H1 (cell line): ENCODE data around the gene CSN1S1. TPM values are rescaled to one million over a fixed set of nuclear protein-coding genes. Genes with fewer than 3 reads are reported as not detected.

Source experiments
- CTCF ChIA-PET: fragments of 300-600 bp; sonication (Branson Sonifier 250); formaldehyde crosslinking; loops from one replicate; lab custom pipeline; 2021; ENCODE audit not compliant: partially characterized antibody; lab: Charles Lee
- POLR2A ChIA-PET: fragments of 300-600 bp; sonication (Branson Sonifier 250); formaldehyde crosslinking; loops from one replicate; lab custom pipeline; 2021; ENCODE audit warnings: inconsistent platforms; ENCODE audit not compliant: partially characterized antibody; lab: Charles Lee
- DNase-seq, 2 experiments: peaks; one replicate each; pipeline versions ENCODE4 v3.0.0 to v3.0.0-alpha.2; 2010 to 2022; ENCODE audit warnings: low spot score in 2 of 2, low read depth in 1 of 2, mixed read lengths in 1 of 2
- FAIRE-seq: peaks from 2 replicates; lab custom pipeline; 2011; peaks lifted over from hg19 to GRCh38; lab: Jason Lieb, UNC
- H2AFZ ChIP-seq: 2 replicates; pipeline ENCODE4 v1.8.1; 2012; ENCODE audit warnings: low read length, inconsistent platforms
- H2AK5ac ChIP-seq: 2 replicates; pipeline ENCODE4 v1.6.1; 2013; ENCODE audit warnings: low read depth, low read length
- H2BK120ac ChIP-seq: replicated peaks from 2 replicates; pipeline ENCODE3; 2013; ENCODE audit warnings: low read depth, low read length, inconsistent platforms
- H2BK12ac ChIP-seq: 2 replicates; pipeline ENCODE4 v1.6.1; 2013; ENCODE audit warnings: low read depth, low read length
- H2BK15ac ChIP-seq: 2 replicates; pipeline ENCODE4 v1.6.1; 2013; ENCODE audit warnings: low read length
- H2BK20ac ChIP-seq: 2 replicates; pipeline ENCODE4 v1.6.1; 2013; ENCODE audit warnings: low read length
- H2BK5ac ChIP-seq: 2 replicates; pipeline ENCODE4 v1.6.1; 2013; ENCODE audit warnings: low read depth, low read length
- H3K14ac ChIP-seq: 2 replicates; pipeline ENCODE4 v1.6.1; 2013; ENCODE audit warnings: inconsistent platforms; ENCODE audit not compliant: insufficient read length
- H3K18ac ChIP-seq: 2 replicates; pipeline ENCODE4 v1.6.1; 2013; ENCODE audit warnings: low read length; ENCODE audit errors: extremely low read depth
- H3K23ac ChIP-seq: 2 replicates; pipeline ENCODE4 v1.6.1; 2013; ENCODE audit warnings: inconsistent platforms; ENCODE audit not compliant: insufficient read length
- H3K23me2 ChIP-seq: 2 replicates; pipeline ENCODE4 v1.6.1; 2013; ENCODE audit warnings: low read depth, low read length
- H3K27ac ChIP-seq: 2 replicates; pipeline ENCODE4 v1.6.1; 2011; ENCODE audit warnings: low read depth, low read length, inconsistent platforms
- H3K27me3 ChIP-seq, 4 experiments: replicated peaks in 1 of 4; 1 replicate in 1 of 4; 2 replicates in 3 of 4; pipeline versions ENCODE4 v1.6.1 to v1.8.1; 2011 to 2013; ENCODE audit warnings: low read length in 3 of 4, mild to moderate bottlenecking in 3 of 4, inconsistent platforms in 2 of 4, mixed read lengths in 2 of 4, moderate library complexity in 1 of 4; ENCODE audit not compliant: control insufficient read depth in 3 of 4, insufficient read depth in 3 of 4; ENCODE audit errors: extremely low read depth in 1 of 4
- H3K36me3 ChIP-seq, 4 experiments: 2 replicates each; pipeline versions ENCODE4 v1.6.1 to v1.8.1; 2011 to 2013; ENCODE audit warnings: mild to moderate bottlenecking in 4 of 4, low read length in 3 of 4, moderate library complexity in 2 of 4, control low read depth in 1 of 4, inconsistent platforms in 1 of 4; ENCODE audit not compliant: insufficient read depth in 4 of 4, control insufficient read depth in 2 of 4
- H3K4ac ChIP-seq: replicated peaks from 2 replicates; pipeline ENCODE3; 2013; ENCODE audit warnings: low read length, low read depth, mixed read lengths, inconsistent platforms; ENCODE audit not compliant: insufficient read length
- H3K4me1 ChIP-seq, 4 experiments: replicated peaks in 1 of 4; 1 replicate in 1 of 4; 2 replicates in 3 of 4; pipeline versions ENCODE4 v1.6.1 to v1.8.1; 2011 to 2013; ENCODE audit warnings: low read length in 3 of 4, inconsistent platforms in 2 of 4, mixed read lengths in 1 of 4; ENCODE audit not compliant: insufficient read depth in 4 of 4, control insufficient read depth in 3 of 4
- H3K4me2 ChIP-seq, 2 experiments: 2 replicates each; pipeline versions ENCODE4 v1.6.1 to v1.8.1; 2011 to 2013; ENCODE audit warnings: low read depth in 2 of 2, low read length in 2 of 2, control low read depth in 1 of 2, inconsistent platforms in 1 of 2, mild to moderate bottlenecking in 1 of 2; ENCODE audit not compliant: insufficient read depth in 1 of 2
- H3K4me3 ChIP-seq, 4 experiments: fragments of 200-600, 300-600 bp in 1 of 4; sonication (generic), shearing (Covaris generic), sonication (Bioruptor Twin) in 1 of 4; 2 replicates each; pipeline versions ENCODE4 v1.5.1 to v1.8.1; 2011 to 2016; ENCODE audit warnings: low read length in 4 of 4, low read depth in 3 of 4, control low read depth in 2 of 4, inconsistent platforms in 2 of 4, mild to moderate bottlenecking in 2 of 4, mixed read lengths in 1 of 4, moderate library complexity in 1 of 4; ENCODE audit not compliant: insufficient read depth in 2 of 4; ENCODE audit errors: extremely low read depth in 1 of 4
- H3K56ac ChIP-seq: replicated peaks from 2 replicates; pipeline ENCODE3; 2013; ENCODE audit warnings: low read depth, mild to moderate bottlenecking, mixed read lengths, low read length, inconsistent platforms; ENCODE audit not compliant: insufficient read length
- H3K79me1 ChIP-seq: 2 replicates; pipeline ENCODE4 v1.6.1; 2013; ENCODE audit warnings: low read depth, low read length, control low read depth
- H3K79me2 ChIP-seq, 2 experiments: 2 replicates each; pipeline versions ENCODE4 v1.6.1 to v1.8.1; 2012 to 2013; ENCODE audit warnings: low read length in 2 of 2, mild to moderate bottlenecking in 2 of 2, inconsistent platforms in 1 of 2; ENCODE audit not compliant: insufficient read depth in 2 of 2, control insufficient read depth in 1 of 2
- H3K9ac ChIP-seq, 4 experiments: replicated peaks in 1 of 4; 1 replicate in 1 of 4; 2 replicates in 3 of 4; pipeline versions ENCODE4 v1.6.1 to v1.8.1; 2011 to 2013; ENCODE audit warnings: low read depth in 3 of 4, low read length in 3 of 4, control low read depth in 2 of 4, mild to moderate bottlenecking in 2 of 4, moderate library complexity in 2 of 4, inconsistent platforms in 1 of 4; ENCODE audit errors: extremely low read depth in 1 of 4
- H3K9me3 ChIP-seq, 2 experiments: 2 replicates each; pipeline versions ENCODE4 v1.6.1 to v1.8.1; 2012 to 2013; ENCODE audit warnings: mild to moderate bottlenecking in 2 of 2, moderate library complexity in 2 of 2, control low read depth in 1 of 2, inconsistent platforms in 1 of 2, low read depth in 1 of 2, low read length in 1 of 2, mixed read lengths in 1 of 2; ENCODE audit not compliant: insufficient read depth in 2 of 2
- H4K20me1 ChIP-seq, 2 experiments: replicated peaks in 1 of 2; 2 replicates each; pipeline versions ENCODE3 to v1.8.1; 2011 to 2013; ENCODE audit warnings: inconsistent platforms in 2 of 2, low read length in 2 of 2, mild to moderate bottlenecking in 1 of 2; ENCODE audit not compliant: insufficient read depth in 2 of 2, control insufficient read depth in 1 of 2
- H4K5ac ChIP-seq: 2 replicates; pipeline ENCODE4 v1.6.1; 2013; ENCODE audit warnings: low read length, low read depth, mixed read lengths, inconsistent platforms; ENCODE audit not compliant: insufficient read length
- H4K8ac ChIP-seq: 2 replicates; pipeline ENCODE4 v1.8.0; 2013; ENCODE audit warnings: mild to moderate bottlenecking, moderate library complexity, low read length, inconsistent platforms; ENCODE audit not compliant: insufficient read depth; ENCODE audit errors: extremely low read depth
- H4K91ac ChIP-seq: replicated peaks from 2 replicates; pipeline ENCODE3; 2013; ENCODE audit warnings: low read length, mixed read lengths, inconsistent platforms; ENCODE audit not compliant: insufficient read length
- CEBPB ChIP-seq: IDR thresholded peaks from 2 replicates; pipeline ENCODE4 v1.6.1; 2012; ENCODE audit warnings: low read depth, low read length
- CHD2 ChIP-seq: IDR thresholded peaks from 2 replicates; pipeline ENCODE4 v1.6.1; 2012; ENCODE audit warnings: low read length, improper control_type of control experiment
- CREB1 ChIP-seq: IDR thresholded peaks from 2 replicates; pipeline ENCODE4 v1.6.1; 2012; ENCODE audit warnings: inconsistent platforms
- GTF2F1 ChIP-seq: IDR thresholded peaks from 2 replicates; pipeline ENCODE4 v1.6.1; 2012; ENCODE audit warnings: low read depth, low read length, improper control_type of control experiment, borderline replicate concordance
- HDAC2 ChIP-seq, 2 experiments: fragments of 300-600 bp in 1 of 2; sonication (generic) in 1 of 2; IDR thresholded peaks; 2 replicates each; pipeline ENCODE4 v1.6.1; 2011 to 2012; ENCODE audit warnings: low read depth in 2 of 2, low read length in 2 of 2, mild to moderate bottlenecking in 2 of 2, moderate library complexity in 2 of 2, borderline replicate concordance in 1 of 2, inconsistent platforms in 1 of 2
- HDAC6 ChIP-seq: IDR thresholded peaks from one replicate; pipeline ENCODE4 v1.7.1; 2012; ENCODE audit warnings: low read depth, mild to moderate bottlenecking, inconsistent platforms, low read length, moderate library complexity
- RNF2 ChIP-seq: fragments of 200-900, 300-1000 bp; sonication (generic); IDR thresholded peaks from 2 replicates; pipeline ENCODE4 v1.7.1; 2016; ENCODE audit warnings: borderline replicate concordance, low read depth, mild to moderate bottlenecking, antibody characterized with exemption, low read length; ENCODE audit not compliant: poor library complexity, severe bottlenecking; ENCODE audit errors: missing control alignments
- RXRA ChIP-seq: IDR thresholded peaks from 2 replicates; pipeline ENCODE4 v1.6.1; 2011; ENCODE audit warnings: low read depth, mild to moderate bottlenecking, low read length, moderate library complexity; ENCODE audit not compliant: insufficient read depth
- SP1 ChIP-seq: IDR thresholded peaks from 2 replicates; pipeline ENCODE4 v1.6.1; 2011; ENCODE audit warnings: low read depth, low read length
- SRF ChIP-seq: IDR thresholded peaks from 2 replicates; pipeline ENCODE4 v1.6.1; 2011; ENCODE audit warnings: mild to moderate bottlenecking, low read depth, low read length, moderate library complexity
- WGBS, 2 experiments: shearing (Covaris generic) in 1 of 2; methylation state at CpG; one replicate each; pipeline versions ENCODE4 v1.1.6 to v1.1.7; 2013 to 2015; ENCODE audit warnings: low lambda C conversion rate in 2 of 2, mixed read lengths in 2 of 2, inconsistent platforms in 1 of 2, low coverage in 1 of 2, missing lambda C conversion rate in 1 of 2; ENCODE audit not compliant: insufficient replicate concordance in 2 of 2, insufficient coverage in 1 of 2, insufficient read length in 1 of 2; ENCODE audit errors: extremely low coverage in 1 of 2, missing lambda C conversion rate in 1 of 2; 5-methylcytosine and 5-hydroxymethylcytosine counted together
- polyA plus RNA-seq, 7 experiments: library from polyadenylated mRNA; depleted of rRNA in 3 of 7; stranded (reverse) in 5 of 7; unstranded in 2 of 7; fragments of >200 nt in 5 of 7; fragments of 200-250 nt in 2 of 7; gene quantifications; 1 replicate in 5 of 7; 2 replicates in 1 of 7; 4 replicates in 1 of 7; pipeline versions ENCODE4 v1.2.1 to v1.2.3, GENCODE V29; 2011 to 2013; ENCODE audit warnings: missing spikeins in 2 of 7, mixed read lengths in 2 of 7
- total RNA-seq: library from RNA; stranded (reverse); fragmentation: NEBNext Ultra II Directional; extraction: Animal tissue kit (Norgen Biotek cat#: 25700); gene quantifications from 2 replicates; pipeline ENCODE4 v1.2.1, GENCODE V29; 2021
- TF ChIP-seq, protein P1 (sequence below): IDR thresholded peaks from 2 replicates; pipeline ENCODE4 v1.6.1; 2011; ENCODE audit warnings: low read depth, mild to moderate bottlenecking, low read length; ENCODE audit not compliant: insufficient read depth

The CSN1S1 gene
- total and polyA plus RNA-seq, 2 of the 8 experiments (the other 6 are each of a cell fraction or from before 2014, with no cell fraction given) = not detected

DNA sequence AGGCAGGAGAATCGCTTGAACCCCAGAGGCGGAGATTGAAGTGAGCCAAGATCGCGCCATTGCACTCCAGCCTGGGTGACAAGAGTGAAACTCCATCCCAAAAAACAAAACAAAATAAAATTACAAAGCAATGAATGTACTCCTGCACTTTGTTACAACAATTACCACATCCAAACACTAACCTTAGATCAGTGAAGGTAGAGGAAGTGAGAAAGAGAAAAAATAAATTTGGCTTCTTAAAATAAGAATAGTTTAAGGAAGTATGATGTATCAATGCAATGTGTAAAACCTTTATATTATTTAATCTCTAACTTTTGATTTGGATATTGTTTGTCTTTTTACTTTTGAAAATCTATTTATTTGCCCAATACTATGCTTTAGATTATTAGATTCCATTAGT is 21.7 kb upstream of the CSN1S1 start:
- no peaks in the 10 kb centered on the region for H3K79me1 ChIP-seq

More for the DNA sequence above, 21.7 kb upstream of the CSN1S1 start:
- no peak overlapping the region for H2AK5ac ChIP-seq
- H2BK12ac ChIP-seq = no peak overlapping the region
- ChIA-PET CTCF (no interaction called here), POLR2A (no interaction called here)
- no peak overlapping the region for H2BK5ac ChIP-seq
- no peak overlapping the region for H3K4ac ChIP-seq
- H2BK15ac ChIP-seq = no peak overlapping the region
- H4K91ac ChIP-seq = no peak overlapping the region
- H4K8ac ChIP-seq = no peak overlapping the region
- H3K79me2 ChIP-seq = no peaks in the 10 kb centered on the region
- WGBS, 2 experiments = 91% methylated on average over 4 of the region's 4 CpGs; no CpG with 5 or more reads in 1 of the 2 experiments
- DNase-seq = no peak
- H2BK20ac ChIP-seq = no peak overlapping the region
- no peak overlapping the region for H2AFZ ChIP-seq
- H3K27me3 ChIP-seq = no peaks in the 10 kb centered on the region
- H3K56ac ChIP-seq = no peak overlapping the region
- H3K18ac ChIP-seq = no peak overlapping the region
- H3K23ac ChIP-seq = no peak overlapping the region
- no peak for FAIRE-seq
- TF ChIP-seq CEBPB (no peak), RNF2 (no peak), CREB1 (no peak), SP1 (no peak), CHD2 (no peak), SRF (no peak), HDAC2 (IDR thresholded peaks at IDR 0.05; ENCODE audit: borderline replicate concordance in 1 of 2, low read depth in 2 of 2, low read length in 2 of 2) (no peak), GTF2F1 (no peak), RXRA (no peak), HDAC6 (no peak)
- TF ChIP-seq, protein P1, sequence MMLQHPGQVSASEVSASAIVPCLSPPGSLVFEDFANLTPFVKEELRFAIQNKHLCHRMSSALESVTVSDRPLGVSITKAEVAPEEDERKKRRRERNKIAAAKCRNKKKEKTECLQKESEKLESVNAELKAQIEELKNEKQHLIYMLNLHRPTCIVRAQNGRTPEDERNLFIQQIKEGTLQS = no peak
- H3K9me3 ChIP-seq = no peaks in the 10 kb centered on the region
- H3K9ac ChIP-seq = no peak overlapping the region
- no peak overlapping the region for H3K4me3 ChIP-seq
- no peaks in the 10 kb centered on the region for H3K4me1 ChIP-seq
- H4K20me1 ChIP-seq = no peaks in the 10 kb centered on the region
- H3K36me3 ChIP-seq = no peaks in the 10 kb centered on the region
- H4K5ac ChIP-seq = no peak overlapping the region
- H3K14ac ChIP-seq = no peak overlapping the region
- H3K27ac ChIP-seq = no peak overlapping the region
- H3K4me2 ChIP-seq = no peak overlapping the region
- H2BK120ac ChIP-seq = no peak overlapping the region
- H3K23me2 ChIP-seq = no peaks in the 10 kb centered on the region
